Glutamatergic neuron (in vitro differentiated cells): ENCODE results near the gene VPS35L. TPM values are rescaled to one million over a fixed set of nuclear protein-coding genes. Genes with fewer than 3 reads are reported as not detected.
"Not testable (repeated sequence)": the region's sequence is repeated elsewhere in the genome, so short reads cannot be mapped to it uniquely, and the experiment has no call there.

Experiments
- DNase-seq: peaks from one replicate; pipeline ENCODE4 v3.0.0; 2022
- H3K27ac Mint-ChIP-seq: one replicate; pipeline ENCODE4 v1.8.0; 2020; ENCODE audit warnings: mild to moderate bottlenecking, mixed read lengths, inconsistent platforms; ENCODE audit not compliant: unreplicated experiment
- H3K27me3 Mint-ChIP-seq: one replicate; pipeline ENCODE4 v1.8.0; 2020; ENCODE audit warnings: mild to moderate bottlenecking, moderate library complexity, mixed read lengths, inconsistent platforms; ENCODE audit not compliant: unreplicated experiment
- H3K36me3 Mint-ChIP-seq: one replicate; pipeline ENCODE4 v1.8.0; 2020; ENCODE audit warnings: mild to moderate bottlenecking, mixed read lengths, inconsistent platforms; ENCODE audit not compliant: unreplicated experiment
- H3K4me1 Mint-ChIP-seq: one replicate; pipeline ENCODE4 v1.8.0; 2020; ENCODE audit warnings: mild to moderate bottlenecking, low read depth, mixed read lengths, inconsistent platforms; ENCODE audit not compliant: unreplicated experiment
- H3K4me3 Mint-ChIP-seq: one replicate; pipeline ENCODE4 v1.8.0; 2020; ENCODE audit warnings: mild to moderate bottlenecking, mixed read lengths, inconsistent platforms; ENCODE audit not compliant: unreplicated experiment
- H3K9me3 Mint-ChIP-seq: one replicate; pipeline ENCODE4 v1.8.0; 2020; ENCODE audit warnings: mild to moderate bottlenecking, moderate library complexity, mixed read lengths, inconsistent platforms; ENCODE audit not compliant: unreplicated experiment
- total RNA-seq: library from RNA; stranded (reverse); fragmentation: NEBNext Ultra II Directional; extraction: Animal tissue kit (Norgen Biotek cat#: 25700); gene quantifications from one replicate; pipeline ENCODE4 v1.2.1, GENCODE V29; 2021; ENCODE audit not compliant: unreplicated experiment
- TF ChIP-seq, protein P1 (sequence below): fragments of 200-600 bp; sonication (generic); IDR thresholded peaks from one replicate; pipeline ENCODE4 v1.5.0; 2021; ENCODE audit not compliant: partially characterized antibody, unreplicated experiment

Gene VPS35L
- total RNA-seq, 1 donor from 2014 or later, result 57.1 TPM

DNA sequence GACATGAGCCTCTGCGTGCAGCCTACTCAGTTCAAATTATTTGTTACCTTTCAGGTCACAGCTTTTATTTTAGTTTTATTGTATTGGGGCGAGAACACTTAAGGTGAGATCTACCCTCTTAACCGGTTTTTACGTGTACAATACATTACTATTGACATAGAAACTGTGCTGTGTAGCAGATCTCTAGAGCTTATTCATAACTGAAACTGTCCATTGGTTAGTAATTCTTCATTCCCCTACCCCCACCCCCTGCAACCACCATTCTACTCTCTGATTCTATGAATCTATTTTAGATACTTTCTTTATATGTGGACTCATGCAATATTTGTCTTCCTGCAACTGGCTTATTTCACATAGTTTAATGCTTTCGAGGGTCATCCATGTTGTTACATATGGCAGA, 119.0 kb downstream of the VPS35L start:
- DNase-seq, result no peak
- Mint-ChIP-seq H3K4me1 (no peaks in the 10 kb centered on the region), H3K27me3 (no peaks in the 10 kb centered on the region), H3K27ac (no peak overlapping the region), H3K36me3 (no peaks in the 10 kb centered on the region), H3K4me3 (no peak overlapping the region), H3K9me3 (peaks cover 4% of the 10 kb centered on the region)
- TF ChIP-seq, protein P1, sequence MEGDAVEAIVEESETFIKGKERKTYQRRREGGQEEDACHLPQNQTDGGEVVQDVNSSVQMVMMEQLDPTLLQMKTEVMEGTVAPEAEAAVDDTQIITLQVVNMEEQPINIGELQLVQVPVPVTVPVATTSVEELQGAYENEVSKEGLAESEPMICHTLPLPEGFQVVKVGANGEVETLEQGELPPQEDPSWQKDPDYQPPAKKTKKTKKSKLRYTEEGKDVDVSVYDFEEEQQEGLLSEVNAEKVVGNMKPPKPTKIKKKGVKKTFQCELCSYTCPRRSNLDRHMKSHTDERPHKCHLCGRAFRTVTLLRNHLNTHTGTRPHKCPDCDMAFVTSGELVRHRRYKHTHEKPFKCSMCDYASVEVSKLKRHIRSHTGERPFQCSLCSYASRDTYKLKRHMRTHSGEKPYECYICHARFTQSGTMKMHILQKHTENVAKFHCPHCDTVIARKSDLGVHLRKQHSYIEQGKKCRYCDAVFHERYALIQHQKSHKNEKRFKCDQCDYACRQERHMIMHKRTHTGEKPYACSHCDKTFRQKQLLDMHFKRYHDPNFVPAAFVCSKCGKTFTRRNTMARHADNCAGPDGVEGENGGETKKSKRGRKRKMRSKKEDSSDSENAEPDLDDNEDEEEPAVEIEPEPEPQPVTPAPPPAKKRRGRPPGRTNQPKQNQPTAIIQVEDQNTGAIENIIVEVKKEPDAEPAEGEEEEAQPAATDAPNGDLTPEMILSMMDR, result no peak

DNA sequence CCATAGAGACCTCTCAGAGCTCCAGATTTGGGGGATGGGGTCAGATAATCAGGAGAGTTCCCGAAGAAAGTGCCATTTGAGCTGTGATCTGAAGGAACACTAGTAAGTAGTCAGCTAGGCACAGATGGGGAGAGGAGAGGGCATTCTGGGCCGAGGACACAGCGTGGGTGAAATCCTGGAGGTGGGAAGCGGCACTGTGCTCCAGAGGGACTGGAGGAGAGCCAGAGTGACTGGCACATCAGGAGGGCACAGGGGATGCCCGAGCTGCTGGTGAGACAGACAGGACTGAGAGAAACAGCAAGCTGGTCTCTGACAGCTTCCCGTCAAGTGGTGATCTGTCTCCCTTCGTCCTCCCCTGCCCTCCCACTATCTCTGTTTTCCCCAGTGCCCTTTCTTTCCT, 121.9 kb downstream of the VPS35L start:
- Mint-ChIP-seq H3K4me1 (no peaks in the 10 kb centered on the region), H3K4me3 (no peak overlapping the region), H3K27me3 (no peaks in the 10 kb centered on the region), H3K9me3 (peaks cover 4% of the 10 kb centered on the region), H3K27ac (no peak overlapping the region), H3K36me3 (no peaks in the 10 kb centered on the region)
- no peak for DNase-seq
- TF ChIP-seq, protein P1, result no peak

DNA sequence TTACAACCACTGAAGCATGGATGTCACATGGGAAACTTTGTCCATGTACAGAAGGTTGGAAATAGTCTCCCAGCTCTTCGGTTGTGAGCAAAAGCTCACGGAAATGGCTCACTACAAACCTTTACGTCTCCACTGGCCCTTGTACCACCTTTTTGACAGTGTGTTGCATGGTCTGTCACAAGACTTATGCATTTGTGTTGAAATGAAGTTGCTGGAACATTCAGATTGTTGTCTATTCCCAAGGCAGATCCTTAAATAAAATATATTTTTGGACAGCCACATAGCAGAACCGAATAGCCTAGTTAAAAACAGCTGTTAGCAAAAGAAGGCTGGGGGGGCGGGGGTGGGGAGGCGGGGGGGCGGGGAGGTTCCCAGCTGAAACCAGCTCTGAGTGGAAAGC, 123.3 kb downstream of the VPS35L start:
- H3K27ac Mint-ChIP-seq, result no peak overlapping the region
- H3K27me3 Mint-ChIP-seq, result peaks cover 3% of the 10 kb centered on the region
- no peak for DNase-seq
- H3K9me3 Mint-ChIP-seq, result no peaks in the 10 kb centered on the region
- H3K4me1 Mint-ChIP-seq, result no peaks in the 10 kb centered on the region
- H3K4me3 Mint-ChIP-seq, result no peak overlapping the region
- peaks cover 3% of the 10 kb centered on the region for H3K36me3 Mint-ChIP-seq
- TF ChIP-seq, protein P1, result no peak

- H3K4me3 Mint-ChIP-seq, DNase-seq, H3K4me1 Mint-ChIP-seq, H3K27me3 Mint-ChIP-seq, H3K27ac Mint-ChIP-seq, H3K9me3 Mint-ChIP-seq, H3K36me3 Mint-ChIP-seq: not testable (repeated sequence)
Observed at GRCh38 chr16:19679281-19679680, 123.8 kb downstream of the VPS35L start.

DNA sequence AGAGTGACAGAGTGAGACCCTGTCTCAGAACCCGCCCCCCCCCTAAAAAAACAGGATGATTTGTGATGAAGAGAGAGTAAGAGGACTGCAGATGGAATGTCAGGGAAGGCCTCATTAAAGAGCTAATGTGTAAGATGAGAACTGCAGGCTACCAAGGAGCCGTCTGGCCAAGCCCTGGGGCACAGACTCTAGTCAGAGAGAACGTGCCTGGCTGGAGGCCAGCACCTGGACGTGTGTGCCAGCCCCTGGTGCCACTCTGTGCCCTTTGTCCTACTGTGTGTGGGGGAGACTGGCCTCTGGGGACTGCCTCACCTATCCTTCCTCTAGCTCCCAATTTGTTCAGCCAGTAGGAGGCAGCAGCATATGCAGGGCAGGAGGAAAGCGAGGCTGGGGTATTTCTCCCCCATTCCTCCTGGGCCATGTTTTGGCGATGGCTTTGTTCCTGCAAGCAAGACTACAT, 125.4 kb downstream of the VPS35L start:
- H3K4me1 Mint-ChIP-seq, result no peaks in the 10 kb centered on the region
- H3K4me3 Mint-ChIP-seq, result no peak overlapping the region
- no peak overlapping the region for H3K27ac Mint-ChIP-seq
- H3K36me3 Mint-ChIP-seq, result peaks cover 13% of the 10 kb centered on the region
- H3K9me3 Mint-ChIP-seq, result no peaks in the 10 kb centered on the region
- H3K27me3 Mint-ChIP-seq, result peaks cover 3% of the 10 kb centered on the region
- TF ChIP-seq, protein P1, result no peak
- DNase-seq, result no peak

GRCh38 chr16:19681637-19682036, 126.1 kb downstream of the VPS35L start:
- no peaks in the 10 kb centered on the region for H3K9me3 Mint-ChIP-seq
- H3K4me1 Mint-ChIP-seq, result no peaks in the 10 kb centered on the region
- peaks cover 4% of the 10 kb centered on the region for H3K27me3 Mint-ChIP-seq
- no peak overlapping the region for H3K27ac Mint-ChIP-seq
- H3K4me3 Mint-ChIP-seq, result no peak overlapping the region
- TF ChIP-seq, protein P1, result no peak
- peaks cover 13% of the 10 kb centered on the region for H3K36me3 Mint-ChIP-seq
- no peak for DNase-seq
